22Rv1 (cell line): Measurements from ENCODE around the gene SRPK1.

Source experiments
- H3K27ac ChIP-seq: fragments of 450-650 bp; 2 replicates; pipeline ENCODE4 v1.5.1; 2017
- CTCF ChIP-seq: fragments of 450-650 bp; IDR thresholded peaks from 2 replicates; pipeline ENCODE4 v1.5.1; 2017; ENCODE audit warnings: mild to moderate bottlenecking
- ZFX ChIP-seq: fragments of 450-650 bp; IDR thresholded peaks from 2 replicates; pipeline ENCODE4 v1.6.1; 2017; ENCODE audit warnings: antibody characterized with exemption, borderline replicate concordance

Gene SRPK1

GRCh38 chr6:35811699-35811995, 109.3 kb downstream of the SRPK1 start:
- peak overlapping the region; percentile 42 for H3K27ac ChIP-seq
- TF ChIP-seq ZFX, result no peak
- no peak for TF ChIP-seq CTCF

- H3K27ac ChIP-seq, result peak overlapping the region; percentile 42
- TF ChIP-seq ZFX, result no peak
- no peak for TF ChIP-seq CTCF
Measured at GRCh38 chr6:35810971-35811698, 109.8 kb downstream of the SRPK1 start.

DNA sequence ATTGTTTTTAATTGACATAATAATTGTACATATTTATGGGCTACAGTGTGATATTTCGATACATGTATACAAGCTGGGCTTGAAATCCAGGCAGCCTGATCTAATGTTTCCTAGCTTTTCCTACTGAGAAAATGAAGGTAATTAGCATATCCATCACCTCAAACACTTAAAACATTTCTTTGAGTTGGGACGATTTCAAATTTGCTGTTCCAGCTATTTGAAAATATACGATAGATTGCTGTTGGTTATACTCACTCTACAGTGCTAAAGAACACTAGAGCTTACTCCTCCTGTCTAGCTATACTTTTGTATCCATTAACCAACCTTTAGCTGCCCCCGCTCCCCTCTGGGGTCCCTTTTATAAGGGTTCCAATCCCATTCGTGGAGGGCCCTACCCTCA, 111.1 kb downstream of the SRPK1 start:
- TF ChIP-seq ZFX (no peak), CTCF (no peak)
- H3K27ac ChIP-seq, result no peak overlapping the region

- no peak overlapping the region for H3K27ac ChIP-seq
- TF ChIP-seq ZFX, result no peak
- no peak for TF ChIP-seq CTCF
Measured at GRCh38 chr6:35808688-35809087, 112.2 kb downstream of the SRPK1 start.

GRCh38 chr6:35804996-35805736, 115.7 kb downstream of the SRPK1 start, which contains the start of gene LHFPL5:
Gene LHFPL5, plus strand, starts transcription at chr6:35805352. Its CDS starts 319 bp downstream, at chr6:35805671.
- TF ChIP-seq ZFX (no peak), CTCF (peak; percentile 6; the same call in 1 of the 2 replicates)
- H3K27ac ChIP-seq, result no peak within 1 kb of the TSS

- H3K27ac ChIP-seq, result no peak overlapping the region
- no peak for TF ChIP-seq CTCF
- no peak for TF ChIP-seq ZFX
Measured at GRCh38 chr6:35801148-35801547, 119.8 kb downstream of the SRPK1 start.

DNA sequence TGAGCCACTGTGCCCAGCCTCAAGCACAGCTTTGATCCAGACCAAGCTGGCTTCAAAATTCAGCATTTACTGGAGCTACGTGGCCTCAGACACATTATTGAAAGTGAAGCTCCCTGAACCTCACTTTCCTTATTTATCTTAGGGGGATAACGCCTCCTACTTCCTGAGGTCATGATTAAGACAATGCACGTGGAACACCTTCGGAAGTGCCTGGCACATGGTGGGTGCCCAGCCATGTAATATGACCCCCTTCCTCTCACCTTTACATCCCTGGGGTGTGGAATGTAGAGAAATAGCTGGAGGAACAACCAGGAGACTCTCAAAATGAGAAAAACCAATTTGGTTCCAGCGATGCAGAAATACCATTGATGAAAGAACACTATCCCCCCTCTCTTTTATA, 122.2 kb downstream of the SRPK1 start:
- H3K27ac ChIP-seq, result no peak overlapping the region
- TF ChIP-seq CTCF, result no peak
- TF ChIP-seq ZFX, result no peak
